CD4-positive, alpha-beta T cell (primary cell): ENCODE data around the gene PAPPA. TPM values are rescaled to one million over a fixed set of nuclear protein-coding genes. Genes with fewer than 3 reads are reported as not detected.

ENCODE experiments used
- ATAC-seq: fragments of 200-7000 bp; cut with Tn5 transposase; one replicate; pipeline ENCODE4 v1.10.0; 2022; ENCODE audit warnings: mild to moderate bottlenecking; ENCODE audit not compliant: poor library complexity
- CTCF ChIA-PET: fragments of 350-600 bp; sonication (Branson Sonifier 250); formaldehyde crosslinking; loops from one replicate; lab custom pipeline; 2021; ENCODE audit warnings: antibody characterized with exemption, inconsistent platforms; lab: Charles Lee
- POLR2A ChIA-PET: fragments of 350-600 bp; sonication (Branson Sonifier 250); formaldehyde crosslinking; loops from one replicate; lab custom pipeline; 2021; ENCODE audit warnings: antibody characterized with exemption, inconsistent platforms; lab: Charles Lee
- DNase-seq, 14 experiments: peaks; one replicate each; pipeline ENCODE4 v3.0.0-alpha.2; 2013 to 2020; ENCODE audit warnings: mixed read lengths in 2 of 14
- H3K27ac ChIP-seq, 2 donors: one replicate each; pipeline versions ENCODE4 v1.5.1 to v1.7.0; 2013; ENCODE audit warnings: low read length in 2 of 2, low read depth in 1 of 2, mild to moderate bottlenecking in 1 of 2
- H3K27me3 ChIP-seq, 2 experiments: 1 replicate in 1 of 2; 2 replicates in 1 of 2; pipeline versions ENCODE4 v1.6.1 to v1.7.0; 2013; ENCODE audit warnings: low read length in 2 of 2, control low read depth in 1 of 2, mild to moderate bottlenecking in 1 of 2, moderate library complexity in 1 of 2; ENCODE audit not compliant: insufficient read depth in 2 of 2, control insufficient read depth in 1 of 2
- H3K36me3 ChIP-seq: one replicate; pipeline ENCODE4 v1.6.1; 2013; ENCODE audit warnings: low read length, control low read depth; ENCODE audit not compliant: insufficient read depth
- H3K4me1 ChIP-seq: one replicate; pipeline ENCODE4 v1.6.1; 2013; ENCODE audit warnings: low read length, control low read depth; ENCODE audit not compliant: insufficient read depth
- H3K4me3 ChIP-seq: one replicate; pipeline ENCODE4 v1.5.1; 2013; ENCODE audit warnings: mild to moderate bottlenecking, low read length, moderate library complexity
- H3K9me3 ChIP-seq, 2 experiments: 1 replicate in 1 of 2; 2 replicates in 1 of 2; pipeline versions ENCODE4 v1.6.1 to v1.7.0; 2013; ENCODE audit warnings: low read length in 2 of 2, mild to moderate bottlenecking in 2 of 2, control low read depth in 1 of 2, moderate library complexity in 1 of 2; ENCODE audit not compliant: control insufficient read depth in 1 of 2, insufficient read depth in 1 of 2
- H3K27ac Mint-ChIP-seq: one replicate; pipeline ENCODE4 v1.8.0; 2020; ENCODE audit warnings: mixed read lengths
- H3K27me3 Mint-ChIP-seq: one replicate; pipeline ENCODE4 v1.8.0; 2021; ENCODE audit warnings: mixed read lengths
- H3K36me3 Mint-ChIP-seq: one replicate; pipeline ENCODE4 v1.8.0; 2021; ENCODE audit warnings: low read depth, mixed read lengths
- H3K4me1 Mint-ChIP-seq: one replicate; pipeline ENCODE4 v1.8.0; 2021; ENCODE audit warnings: low read depth, mixed read lengths
- H3K4me3 Mint-ChIP-seq: one replicate; pipeline ENCODE4 v1.8.0; 2020; ENCODE audit warnings: mild to moderate bottlenecking, mixed read lengths
- H3K9me3 Mint-ChIP-seq: one replicate; pipeline ENCODE4 v1.8.0; 2020; ENCODE audit warnings: mixed read lengths
- intact Hi-C, 2 experiments: fragments of 100-400 bp; cut with DNase I in 1 of 2; cut with micrococcal nuclease in 1 of 2; formaldehyde crosslinking; loops; one replicate each; pipeline versions ENCODE4 v1.15.1 to v1.9.0; 2023 to 2025; cut with DNase I, micrococcal nuclease
- total RNA-seq, 174 experiments: library from RNA in 2 of 174; stranded (reverse) in 2 of 174; gene quantifications; one replicate each; pipeline ENCODE4 v1.2.3 and lab custom pipeline; 2021 to 2026
- TF ChIP-seq, protein P1 (sequence below): fragments of 200-600 bp; IDR thresholded peaks from one replicate; pipeline ENCODE4 v1.8.0; 2022; ENCODE audit warnings: antibody characterized with exemption, mild to moderate bottlenecking

Gene PAPPA
- total RNA-seq, 2 experiments from 2014 or later = 0.03 TPM; not detected in 1

DNA sequence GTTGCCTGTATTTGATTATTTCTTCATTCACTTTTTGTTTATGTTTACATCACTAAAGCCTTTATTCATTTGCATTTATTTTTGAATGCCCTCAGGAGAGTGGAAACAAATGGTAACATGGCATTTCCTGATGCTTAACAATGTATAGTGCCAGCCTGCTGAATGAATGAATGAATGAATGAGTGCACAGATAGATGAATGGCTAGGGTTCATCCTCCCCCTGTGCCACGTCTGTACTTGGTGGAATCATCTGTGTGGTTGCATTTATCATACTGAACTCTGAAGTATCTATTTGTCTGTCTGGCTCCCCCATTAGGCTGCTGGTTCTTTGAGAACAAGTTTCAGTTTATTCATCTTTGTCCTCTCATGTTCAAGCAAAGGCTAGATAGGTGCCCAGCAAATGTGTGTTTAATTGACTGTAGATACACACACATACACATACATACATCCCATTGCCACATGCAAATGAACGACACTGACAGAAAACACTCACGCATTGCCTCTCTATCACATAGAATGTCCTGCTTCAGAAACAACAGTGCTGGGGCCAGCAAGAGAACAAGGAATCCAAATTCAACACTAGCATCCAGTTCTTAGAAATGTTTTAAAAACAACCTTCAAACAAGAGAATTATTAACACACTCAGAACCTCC is 150.4 kb downstream of the PAPPA start:
- Histone ChIP-seq H3K36me3 (no peaks in the 10 kb centered on the region), H3K27me3 (no peaks in the 10 kb centered on the region), H3K4me3 (no peak overlapping the region), H3K4me1 (no peaks in the 10 kb centered on the region), H3K9me3 (no peaks in the 10 kb centered on the region), H3K27ac (no peak overlapping the region)
- TF ChIP-seq, protein P1, sequence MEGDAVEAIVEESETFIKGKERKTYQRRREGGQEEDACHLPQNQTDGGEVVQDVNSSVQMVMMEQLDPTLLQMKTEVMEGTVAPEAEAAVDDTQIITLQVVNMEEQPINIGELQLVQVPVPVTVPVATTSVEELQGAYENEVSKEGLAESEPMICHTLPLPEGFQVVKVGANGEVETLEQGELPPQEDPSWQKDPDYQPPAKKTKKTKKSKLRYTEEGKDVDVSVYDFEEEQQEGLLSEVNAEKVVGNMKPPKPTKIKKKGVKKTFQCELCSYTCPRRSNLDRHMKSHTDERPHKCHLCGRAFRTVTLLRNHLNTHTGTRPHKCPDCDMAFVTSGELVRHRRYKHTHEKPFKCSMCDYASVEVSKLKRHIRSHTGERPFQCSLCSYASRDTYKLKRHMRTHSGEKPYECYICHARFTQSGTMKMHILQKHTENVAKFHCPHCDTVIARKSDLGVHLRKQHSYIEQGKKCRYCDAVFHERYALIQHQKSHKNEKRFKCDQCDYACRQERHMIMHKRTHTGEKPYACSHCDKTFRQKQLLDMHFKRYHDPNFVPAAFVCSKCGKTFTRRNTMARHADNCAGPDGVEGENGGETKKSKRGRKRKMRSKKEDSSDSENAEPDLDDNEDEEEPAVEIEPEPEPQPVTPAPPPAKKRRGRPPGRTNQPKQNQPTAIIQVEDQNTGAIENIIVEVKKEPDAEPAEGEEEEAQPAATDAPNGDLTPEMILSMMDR = no peak
- no peak for ATAC-seq
- ChIA-PET POLR2A (no interaction called here), CTCF (no interaction called here)
- DNase-seq = no peak
- H3K36me3 Mint-ChIP-seq = no peaks in the 10 kb centered on the region
- no peaks in the 10 kb centered on the region for H3K9me3 Mint-ChIP-seq
- H3K27ac Mint-ChIP-seq = no peak overlapping the region
- H3K27me3 Mint-ChIP-seq = no peaks in the 10 kb centered on the region
- no peak overlapping the region for H3K4me3 Mint-ChIP-seq
- intact Hi-C loops = no loop called here
- H3K4me1 Mint-ChIP-seq = no peaks in the 10 kb centered on the region

DNA sequence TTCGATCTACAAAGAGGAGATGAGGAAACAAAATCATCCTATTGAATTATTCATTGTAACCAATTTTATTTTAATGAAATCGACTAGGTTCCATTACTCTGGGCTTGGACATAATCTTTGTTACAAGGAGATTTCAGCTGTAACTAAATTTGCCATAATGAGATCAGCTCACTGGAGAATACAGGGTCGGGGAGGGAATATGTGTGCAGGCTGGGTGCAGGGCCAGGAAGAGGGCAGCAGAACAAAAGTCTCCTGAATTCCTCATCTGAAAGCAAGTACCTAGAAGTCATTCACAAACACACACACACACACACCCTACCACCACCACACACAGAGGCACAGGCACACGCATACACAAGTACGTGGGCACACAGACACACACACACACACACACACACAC is 151.2 kb downstream of the PAPPA start:
- CTCF ChIA-PET = no interaction called here
- POLR2A ChIA-PET = no interaction called here
- H3K4me1 ChIP-seq = no peaks in the 10 kb centered on the region

DNA sequence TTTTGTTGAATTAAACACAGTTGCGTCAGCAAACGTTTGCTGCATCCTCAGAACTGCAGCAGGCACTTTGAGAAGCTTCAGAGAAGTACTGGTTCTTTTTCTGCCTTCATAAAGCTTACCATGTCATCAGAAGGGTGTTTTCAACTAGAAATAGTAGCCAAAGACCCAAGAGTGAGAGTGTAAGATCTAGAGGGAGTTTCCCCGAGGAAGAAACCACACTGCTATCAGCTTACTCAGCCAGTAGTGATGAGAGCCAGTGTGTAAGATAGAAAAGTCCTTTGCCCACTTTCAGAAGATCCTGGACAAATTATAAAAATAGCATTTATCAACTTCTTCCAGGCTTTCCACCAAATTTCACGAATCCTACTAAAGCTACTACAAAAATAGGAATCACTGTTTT is 154.5 kb downstream of the PAPPA start:
- Histone ChIP-seq H3K4me1 (no peaks in the 10 kb centered on the region), H3K9me3 (no peaks in the 10 kb centered on the region), H3K27ac (no peak overlapping the region), H3K4me3 (no peak overlapping the region), H3K27me3 (no peaks in the 10 kb centered on the region), H3K36me3 (no peaks in the 10 kb centered on the region)
- intact Hi-C loops = no loop called here
- H3K27me3 Mint-ChIP-seq = no peaks in the 10 kb centered on the region
- TF ChIP-seq, protein P1 = no peak
- H3K9me3 Mint-ChIP-seq = peaks cover 3% of the 10 kb centered on the region
- H3K36me3 Mint-ChIP-seq = no peaks in the 10 kb centered on the region
- ChIA-PET POLR2A (no interaction called here), CTCF (interaction anchor here (1.4 kb wide), 1 partner anchor 17 kb away, joined by 3 read pairs; no protein-coding TSS in a partner anchor)
- no peak for DNase-seq
- no peak for ATAC-seq
- H3K4me3 Mint-ChIP-seq = no peak overlapping the region
- H3K4me1 Mint-ChIP-seq = no peaks in the 10 kb centered on the region
- H3K27ac Mint-ChIP-seq = no peak overlapping the region

More for the DNA sequence above, 151.2 kb downstream of the PAPPA start:
- no peak overlapping the region for H3K27ac ChIP-seq
- TF ChIP-seq, protein P1 = no peak
- no peaks in the 10 kb centered on the region for H3K9me3 Mint-ChIP-seq
- H3K9me3 ChIP-seq = no peaks in the 10 kb centered on the region
- H3K36me3 Mint-ChIP-seq = no peaks in the 10 kb centered on the region
- H3K4me3 ChIP-seq = no peak overlapping the region
- ATAC-seq (no peak), DNase-seq (no peak)
- H3K27me3 ChIP-seq = no peaks in the 10 kb centered on the region
- no peaks in the 10 kb centered on the region for H3K27me3 Mint-ChIP-seq
- H3K4me1 Mint-ChIP-seq = no peaks in the 10 kb centered on the region
- no peaks in the 10 kb centered on the region for H3K36me3 ChIP-seq
- H3K4me3 Mint-ChIP-seq = no peak overlapping the region
- no peak overlapping the region for H3K27ac Mint-ChIP-seq
- intact Hi-C loops = no loop called here
